ENCODE results near the gene PCYT1A.

The PCYT1A gene

DNA sequence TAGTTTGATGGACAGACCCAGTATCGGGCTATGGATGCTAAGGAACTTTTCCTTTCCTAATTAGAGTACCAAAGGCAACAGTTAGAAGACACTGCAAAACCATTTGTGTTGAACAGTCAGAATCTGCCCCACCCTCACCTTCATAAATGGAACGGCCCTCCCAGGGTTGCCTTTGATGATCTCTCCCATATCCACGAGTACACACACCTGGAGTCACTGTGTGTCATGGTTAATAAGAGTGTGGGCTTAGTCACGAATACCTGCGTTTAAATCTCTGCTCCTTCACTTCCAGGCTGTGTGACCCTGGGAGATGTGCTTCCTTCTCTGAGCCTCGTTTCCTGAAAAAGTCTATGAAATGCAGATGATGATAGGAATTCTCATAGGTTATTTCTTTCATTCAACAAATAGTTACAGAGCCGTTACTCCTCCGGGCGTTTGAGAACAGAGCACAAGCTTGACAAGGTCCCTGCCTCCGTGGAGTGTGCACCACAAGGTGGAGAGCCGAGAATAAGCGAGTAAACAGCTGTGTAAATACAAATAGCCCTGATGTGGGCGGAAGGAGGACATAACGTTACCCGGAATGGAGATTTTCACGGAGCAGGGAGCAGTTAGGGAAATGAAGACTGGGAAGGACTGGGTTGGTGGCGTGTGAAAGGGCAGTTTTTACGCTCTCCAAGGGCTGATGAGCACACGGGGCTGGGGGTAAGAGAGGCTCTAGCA, 64.5 kb downstream of the PCYT1A start:
- no peaks in the 10 kb centered on the region for H3K27me3 ChIP-seq (ENCODE audit: low read length)
- no peak overlapping the region for H3K9ac ChIP-seq (ENCODE audit: low read length)
- no peaks in the 10 kb centered on the region for H4K20me1 ChIP-seq (ENCODE audit: low read depth, low read length)
- H3K79me2 ChIP-seq (ENCODE audit: insufficient read depth, low read length) = no peaks in the 10 kb centered on the region
- no peaks in the 10 kb centered on the region for H3F3A ChIP-seq (ENCODE audit: insufficient read depth)
- no peak overlapping the region for H3K4me2 ChIP-seq (ENCODE audit: low read depth, low read length, poor library complexity, severe bottlenecking)
- no peak overlapping the region for H2AFZ ChIP-seq (ENCODE audit: low read depth, low read length, severe bottlenecking)
- no peaks in the 10 kb centered on the region for H3K9me3 ChIP-seq (ENCODE audit: insufficient read depth, low read length)
- no peak overlapping the region for H3K4me3 ChIP-seq (ENCODE audit: insufficient read depth, low read length, poor library complexity, severe bottlenecking)
- H3K27ac ChIP-seq (ENCODE audit: low read depth, low read length) = no peak overlapping the region
- no peaks in the 10 kb centered on the region for H3K9me2 ChIP-seq (replicated peaks; ENCODE audit: insufficient read depth, low read length)
- no peaks in the 10 kb centered on the region for H3K36me3 ChIP-seq (ENCODE audit: low read length)
- TF ChIP-seq CTCF (IDR thresholded peaks at IDR 0.05; ENCODE audit: insufficient read depth, low read length, poor library complexity, severe bottlenecking) = no peak
- no peak for TF ChIP-seq EZH2phosphoT487 (conservative IDR thresholded peaks at IDR 0.05; ENCODE audit: low read length)

DNA sequence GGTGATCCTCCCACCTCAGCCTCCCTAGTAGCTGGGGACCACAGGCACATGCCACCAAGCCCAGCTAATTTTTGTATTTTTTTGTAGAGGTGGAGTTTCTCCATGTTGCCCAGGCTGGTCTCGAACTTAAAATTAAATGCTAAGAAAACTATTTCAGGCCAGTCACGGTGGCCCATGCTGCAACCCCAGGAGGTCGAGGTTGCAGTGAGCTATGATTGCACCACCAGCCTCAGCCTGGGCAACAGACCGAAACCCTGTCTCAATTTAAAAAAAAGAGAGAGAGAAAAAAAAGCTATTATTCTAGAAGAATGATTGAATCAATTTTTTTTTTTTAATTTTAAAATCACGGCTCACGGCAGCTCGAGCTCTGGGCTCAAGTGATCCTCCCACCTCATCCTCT, 66.5 kb downstream of the PCYT1A start:
- no peaks in the 10 kb centered on the region for H3K9me3 ChIP-seq (ENCODE audit: insufficient read depth, low read length)
- H3K9me2 ChIP-seq (replicated peaks; ENCODE audit: insufficient read depth, low read length) = no peaks in the 10 kb centered on the region
- no peak overlapping the region for H3K9ac ChIP-seq (ENCODE audit: low read length)
- H3F3A ChIP-seq (ENCODE audit: insufficient read depth) = no peaks in the 10 kb centered on the region
- TF ChIP-seq EZH2phosphoT487 (conservative IDR thresholded peaks at IDR 0.05; ENCODE audit: low read length) (no peak), CTCF (IDR thresholded peaks at IDR 0.05; ENCODE audit: insufficient read depth, low read length, poor library complexity, severe bottlenecking) (no peak)
- H3K27ac ChIP-seq (ENCODE audit: low read depth, low read length) = no peak overlapping the region
- no peaks in the 10 kb centered on the region for H3K79me2 ChIP-seq (ENCODE audit: insufficient read depth, low read length)
- no peaks in the 10 kb centered on the region for H4K20me1 ChIP-seq (ENCODE audit: low read depth, low read length)
- no peaks in the 10 kb centered on the region for H3K27me3 ChIP-seq (ENCODE audit: low read length)
- H3K4me2 ChIP-seq (ENCODE audit: low read depth, low read length, poor library complexity, severe bottlenecking) = no peak overlapping the region
- H3K36me3 ChIP-seq (ENCODE audit: low read length) = no peaks in the 10 kb centered on the region
- no peak overlapping the region for H2AFZ ChIP-seq (ENCODE audit: low read depth, low read length, severe bottlenecking)
- no peak overlapping the region for H3K4me3 ChIP-seq (ENCODE audit: insufficient read depth, low read length, poor library complexity, severe bottlenecking)

DNA sequence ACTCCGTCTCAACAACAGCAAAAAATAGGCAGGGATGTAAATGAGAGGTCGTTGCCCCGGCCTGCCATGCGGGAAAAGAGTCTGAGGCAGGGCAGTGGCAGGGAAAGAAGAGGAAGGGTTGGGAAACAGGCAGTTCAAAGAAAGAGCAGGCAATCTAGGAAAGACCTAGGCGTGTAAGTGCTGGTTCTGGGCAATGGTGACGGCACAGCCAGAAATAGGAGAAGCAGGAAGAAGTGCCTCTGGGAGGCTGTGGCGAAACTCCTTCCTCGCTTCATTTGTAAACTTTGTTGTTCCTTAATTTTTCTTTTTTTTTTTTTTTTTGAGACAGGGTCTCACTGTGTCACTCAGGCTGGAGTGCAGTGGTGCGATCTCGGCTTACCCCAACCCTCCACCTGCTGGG, 66.9 kb downstream of the PCYT1A start:
- Histone ChIP-seq H3K79me2 (ENCODE audit: insufficient read depth, low read length) (no peaks in the 10 kb centered on the region), H3K4me2 (ENCODE audit: low read depth, low read length, poor library complexity, severe bottlenecking) (no peak overlapping the region), H3K9me2 (replicated peaks; ENCODE audit: insufficient read depth, low read length) (no peaks in the 10 kb centered on the region), H2AFZ (ENCODE audit: low read depth, low read length, severe bottlenecking) (no peak overlapping the region), H3K9ac (ENCODE audit: low read length) (no peak overlapping the region), H3K27me3 (ENCODE audit: low read length) (no peaks in the 10 kb centered on the region), H3F3A (ENCODE audit: insufficient read depth) (no peaks in the 10 kb centered on the region), H4K20me1 (ENCODE audit: low read depth, low read length) (no peaks in the 10 kb centered on the region), H3K27ac (ENCODE audit: low read depth, low read length) (no peak overlapping the region), H3K4me3 (ENCODE audit: insufficient read depth, low read length, poor library complexity, severe bottlenecking) (no peak overlapping the region), H3K36me3 (ENCODE audit: low read length) (no peaks in the 10 kb centered on the region), H3K9me3 (ENCODE audit: insufficient read depth, low read length) (no peaks in the 10 kb centered on the region)
- TF ChIP-seq EZH2phosphoT487 (conservative IDR thresholded peaks at IDR 0.05; ENCODE audit: low read length) (no peak), CTCF (IDR thresholded peaks at IDR 0.05; ENCODE audit: insufficient read depth, low read length, poor library complexity, severe bottlenecking) (no peak)
